GM12878 (cell line): ENCODE measurements around the gene DRC1. TPM values are rescaled to one million over a fixed set of nuclear protein-coding genes. Genes with fewer than 3 reads are reported as not detected.

Source experiments
- ATAC-seq: fragments of 200-7000 bp; cut with Tn5 transposase; 3 replicates; pipeline ENCODE4 v1.9.1; 2020; ENCODE audit warnings: mild to moderate bottlenecking, moderate library complexity
- BruUV-seq: library from RNA; stranded (reverse); fragments of 400-500 nt; replicated peaks from 2 replicates; lab custom pipeline; 2021; lab: Mats Ljungman, UMichigan
- CTCF ChIA-PET: fragments of 300-600 bp; sonication (Branson Sonifier 250); formaldehyde crosslinking; extraction: SDS; loops from one replicate; lab custom pipeline; 2021; ENCODE audit warnings: inconsistent platforms; lab: Yijun Ruan, JAX
- POLR2A ChIA-PET: fragments of 350-600 bp; formaldehyde crosslinking; extraction: SDS; loops from one replicate; lab custom pipeline; 2021; ENCODE audit warnings: inconsistent platforms; lab: Charles Lee
- RAD21 ChIA-PET: fragments of 300-600 bp; sonication (Branson Sonifier 250); formaldehyde crosslinking; loops from one replicate; lab custom pipeline; 2023; ENCODE audit warnings: antibody characterized with exemption; ENCODE audit not compliant: unreplicated experiment; lab: Charles Lee
- SMC1A ChIA-PET: fragments of 300-600 bp; sonication (Branson Sonifier 250); formaldehyde crosslinking; loops from one replicate; lab custom pipeline; 2023; ENCODE audit not compliant: unreplicated experiment, uncharacterized antibody; lab: Charles Lee
- DNase-seq: peaks from one replicate; pipeline ENCODE4 v3.0.0-alpha.2; 2011; ENCODE audit warnings: low read depth, low spot score
- FAIRE-seq: peaks from 3 replicates; lab custom pipeline; 2011; peaks lifted over from hg19 to GRCh38; lab: Jason Lieb, UNC
- H2AFZ ChIP-seq: 2 replicates; pipeline ENCODE4 v1.6.0; 2011; ENCODE audit warnings: low read depth, low read length, control low read depth; ENCODE audit not compliant: control insufficient read depth
- H3K27ac ChIP-seq: 2 replicates; pipeline ENCODE4 v1.5.1; 2011; ENCODE audit warnings: control low read depth; ENCODE audit not compliant: control insufficient read depth, insufficient read depth
- H3K27me3 ChIP-seq, 2 experiments: replicated peaks in 1 of 2; 2 replicates each; pipeline versions ENCODE4 v1.6.0 to v1.6.1; 2011; ENCODE audit warnings: low read length in 1 of 2; ENCODE audit not compliant: control insufficient read depth in 2 of 2, insufficient read depth in 2 of 2
- H3K36me3 ChIP-seq, 2 experiments: 2 replicates each; pipeline ENCODE4 v1.5.1; 2011; ENCODE audit warnings: low read length in 1 of 2; ENCODE audit not compliant: control insufficient read depth in 2 of 2, insufficient read depth in 2 of 2
- H3K4me1 ChIP-seq: 2 replicates; pipeline ENCODE4 v1.6.1; 2011; ENCODE audit warnings: mild to moderate bottlenecking, low read length, moderate library complexity, mixed read lengths; ENCODE audit not compliant: control insufficient read depth, insufficient read depth
- H3K4me2 ChIP-seq: 2 replicates; pipeline ENCODE4 v1.6.0; 2011; ENCODE audit warnings: control low read depth; ENCODE audit not compliant: control insufficient read depth, insufficient read depth
- H3K4me3 ChIP-seq: fragments of 200-600 bp; sonication (generic); 2 replicates; pipeline ENCODE4 v1.5.1; 2016
- H3K79me2 ChIP-seq: 2 replicates; pipeline ENCODE4 v1.6.0; 2011; ENCODE audit warnings: low read length; ENCODE audit not compliant: control insufficient read depth, insufficient read depth
- H3K9ac ChIP-seq: 2 replicates; pipeline ENCODE4 v1.8.0; 2011; ENCODE audit warnings: low read length, control low read depth, mixed read lengths; ENCODE audit not compliant: control insufficient read depth, insufficient read depth
- H3K9me3 ChIP-seq: replicated peaks from 3 replicates; pipeline ENCODE4 v1.5.1; 2011; ENCODE audit warnings: mild to moderate bottlenecking, low read length; ENCODE audit not compliant: control insufficient read depth, insufficient read depth
- H4K20me1 ChIP-seq: 2 replicates; pipeline ENCODE4 v1.6.0; 2011; ENCODE audit not compliant: control insufficient read depth, insufficient read depth
- CHD2 ChIP-seq: IDR thresholded peaks from 2 replicates; pipeline ENCODE4 v1.6.1; 2011; ENCODE audit warnings: low read depth, low read length, improper control_type of control experiment, borderline replicate concordance
- FOS ChIP-seq: IDR thresholded peaks from 3 replicates; pipeline ENCODE4 v1.6.1; 2011; ENCODE audit warnings: borderline replicate concordance; ENCODE audit not compliant: insufficient read length; ENCODE audit errors: extremely low read depth
- NFXL1 ChIP-seq: fragments of 450-650 bp; IDR thresholded peaks from 2 replicates; pipeline ENCODE4 v1.6.1; 2017; ENCODE audit warnings: antibody characterized with exemption, mild to moderate bottlenecking, borderline replicate concordance
- SPI1 ChIP-seq: IDR thresholded peaks from 2 replicates; pipeline ENCODE4 v1.6.1; 2011; ENCODE audit warnings: low read depth, mild to moderate bottlenecking, low read length, moderate library complexity, borderline replicate concordance; ENCODE audit not compliant: insufficient read depth
- ZNF274 ChIP-seq: IDR thresholded peaks from one replicate; pipeline ENCODE4 v1.8.0; 2011; ENCODE audit not compliant: insufficient read length, insufficient read depth
- ZNF384 ChIP-seq: IDR thresholded peaks from 2 replicates; pipeline ENCODE4 v1.6.1; 2012; ENCODE audit warnings: low read depth, mild to moderate bottlenecking, low read length, improper control_type of control experiment, borderline replicate concordance
- WGBS: methylation state at CpG from one replicate; pipeline ENCODE4 v1.1.6; 2016; ENCODE audit warnings: low lambda C conversion rate; ENCODE audit not compliant: insufficient replicate concordance, insufficient coverage; ENCODE audit errors: missing lambda C conversion rate; 5-methylcytosine and 5-hydroxymethylcytosine counted together
- in situ Hi-C: fragments of 300-500 bp; cut with MboI; formaldehyde crosslinking; loops from 9 replicates; pipeline ENCODE4 v1.14.3; 2018; ENCODE audit warnings: mixed read lengths
- intact Hi-C: fragments of 100-400 bp; cut with micrococcal nuclease; formaldehyde crosslinking; loops from one replicate; pipeline ENCODE4 v1.14.2; 2022; ENCODE audit not compliant: unreplicated experiment
- polyA plus RNA-seq, 11 experiments: library from polyadenylated mRNA; depleted of rRNA in 4 of 11; unstranded in 6 of 11; stranded (reverse) in 5 of 11; fragments of >200 nt; fragmentation: Nextera tagmentation in 4 of 11; fragmentation: Illumina TruSeq in 1 of 11; extraction: Ambion mirVana in 4 of 11; extraction: Trizol in 1 of 11; gene quantifications; 1 replicate in 1 of 11; 2 replicates in 10 of 11; pipeline versions ENCODE4 v1.2.1 to v1.2.3, GENCODE V29; 2011 to 2016; ENCODE audit warnings: inconsistent platforms in 2 of 11, missing spikeins in 2 of 11, low read depth in 1 of 11
- total RNA-seq, 4 experiments: library from RNA; depleted of rRNA in 3 of 4; stranded (reverse); fragments of >200 nt in 3 of 4; fragmentation: Illumina TruSeq in 1 of 4; extraction: Trizol in 1 of 4; gene quantifications; 2 replicates each; pipeline versions ENCODE4 v1.2.1 to v1.2.3, GENCODE V29; 2013 to 2021
- TF ChIP-seq, protein P1 (sequence below): fragments of 150-350 bp; IDR thresholded peaks from 2 replicates; pipeline ENCODE4 v1.6.1; 2016; ENCODE audit warnings: low read depth, low read length
- TF ChIP-seq, protein P2 (sequence below): IDR thresholded peaks from 2 replicates; pipeline ENCODE4 v1.6.1; 2012; ENCODE audit warnings: low read depth, low read length, improper control_type of control experiment
- TF ChIP-seq, protein P3 (sequence below): IDR thresholded peaks from 2 replicates; pipeline ENCODE4 v1.6.1; 2011; ENCODE audit warnings: mild to moderate bottlenecking, low read depth, low read length, moderate library complexity; ENCODE audit not compliant: insufficient replicate concordance
- TF ChIP-seq, protein P4 (sequence below): fragments of 450-650 bp; IDR thresholded peaks from 2 replicates; pipeline ENCODE4 v1.6.1; 2018; ENCODE audit warnings: borderline replicate concordance, mild to moderate bottlenecking; ENCODE audit not compliant: partially characterized antibody
- TF ChIP-seq, protein P5 (sequence below): fragments of 450-650 bp; formaldehyde crosslinking; IDR thresholded peaks from 2 replicates; pipeline ENCODE4 v1.5.0; 2022; ENCODE audit warnings: mild to moderate bottlenecking, missing genetic modification characterization

Gene DRC1
- total and polyA plus RNA-seq, 10 of the 15 experiments (the other 5 are each of a cell fraction or from before 2014, with no cell fraction given): 0.03 TPM; not detected in 9

DNA sequence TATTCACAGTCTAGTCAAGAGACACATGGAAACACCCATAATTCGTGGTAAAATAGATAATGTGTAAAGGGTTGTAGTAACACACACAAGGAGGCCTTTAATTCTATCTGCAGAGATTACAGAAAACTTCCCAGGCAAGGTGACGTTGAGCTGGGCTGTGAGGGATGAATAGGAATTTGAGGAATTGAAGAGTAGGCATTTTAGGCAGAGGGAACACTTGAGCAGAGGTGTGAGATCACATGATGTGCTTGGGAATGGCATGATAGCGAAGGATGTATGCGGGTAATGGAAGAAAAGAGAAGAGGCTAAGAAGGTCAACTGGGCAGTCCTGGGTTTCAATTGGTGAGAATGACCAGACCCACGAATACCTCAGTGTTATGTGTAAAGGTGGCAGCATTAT, 20.2 kb downstream of the DRC1 start:
- Histone ChIP-seq H3K4me1 (no peaks in the 10 kb centered on the region), H3K27ac (no peak overlapping the region), H2AFZ (no peak overlapping the region), H3K36me3 (no peaks in the 10 kb centered on the region), H3K4me2 (no peak overlapping the region), H4K20me1 (no peaks in the 10 kb centered on the region), H3K9me3 (no peaks in the 10 kb centered on the region), H3K27me3 (no peaks in the 10 kb centered on the region), H3K4me3 (no peak overlapping the region), H3K9ac (no peak overlapping the region), H3K79me2 (no peaks in the 10 kb centered on the region)
- RAD21 ChIA-PET: no interaction called here
- in situ Hi-C loops: no loop called here
- BruUV-seq: no TSS peak
- SMC1A ChIA-PET: no interaction called here
- CTCF ChIA-PET: no interaction called here
- no peak for DNase-seq
- intact Hi-C loops: no loop called here
- 51% methylated on average over 5 of the region's 5 CpGs for WGBS
- no peak for ATAC-seq
- FAIRE-seq: no peak
- POLR2A ChIA-PET: interaction anchor here (0.6 kb wide), 1 partner anchor 16 kb away, joined by 3 read pairs; no protein-coding TSS in a partner anchor
- TF ChIP-seq CHD2: no peak
- TF ChIP-seq ZNF274: no peak
- TF ChIP-seq, protein P1, sequence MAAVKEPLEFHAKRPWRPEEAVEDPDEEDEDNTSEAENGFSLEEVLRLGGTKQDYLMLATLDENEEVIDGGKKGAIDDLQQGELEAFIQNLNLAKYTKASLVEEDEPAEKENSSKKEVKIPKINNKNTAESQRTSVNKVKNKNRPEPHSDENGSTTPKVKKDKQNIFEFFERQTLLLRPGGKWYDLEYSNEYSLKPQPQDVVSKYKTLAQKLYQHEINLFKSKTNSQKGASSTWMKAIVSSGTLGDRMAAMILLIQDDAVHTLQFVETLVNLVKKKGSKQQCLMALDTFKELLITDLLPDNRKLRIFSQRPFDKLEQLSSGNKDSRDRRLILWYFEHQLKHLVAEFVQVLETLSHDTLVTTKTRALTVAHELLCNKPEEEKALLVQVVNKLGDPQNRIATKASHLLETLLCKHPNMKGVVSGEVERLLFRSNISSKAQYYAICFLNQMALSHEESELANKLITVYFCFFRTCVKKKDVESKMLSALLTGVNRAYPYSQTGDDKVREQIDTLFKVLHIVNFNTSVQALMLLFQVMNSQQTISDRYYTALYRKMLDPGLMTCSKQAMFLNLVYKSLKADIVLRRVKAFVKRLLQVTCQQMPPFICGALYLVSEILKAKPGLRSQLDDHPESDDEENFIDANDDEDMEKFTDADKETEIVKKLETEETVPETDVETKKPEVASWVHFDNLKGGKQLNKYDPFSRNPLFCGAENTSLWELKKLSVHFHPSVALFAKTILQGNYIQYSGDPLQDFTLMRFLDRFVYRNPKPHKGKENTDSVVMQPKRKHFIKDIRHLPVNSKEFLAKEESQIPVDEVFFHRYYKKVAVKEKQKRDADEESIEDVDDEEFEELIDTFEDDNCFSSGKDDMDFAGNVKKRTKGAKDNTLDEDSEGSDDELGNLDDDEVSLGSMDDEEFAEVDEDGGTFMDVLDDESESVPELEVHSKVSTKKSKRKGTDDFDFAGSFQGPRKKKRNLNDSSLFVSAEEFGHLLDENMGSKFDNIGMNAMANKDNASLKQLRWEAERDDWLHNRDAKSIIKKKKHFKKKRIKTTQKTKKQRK: no peak
- TF ChIP-seq, protein P2, sequence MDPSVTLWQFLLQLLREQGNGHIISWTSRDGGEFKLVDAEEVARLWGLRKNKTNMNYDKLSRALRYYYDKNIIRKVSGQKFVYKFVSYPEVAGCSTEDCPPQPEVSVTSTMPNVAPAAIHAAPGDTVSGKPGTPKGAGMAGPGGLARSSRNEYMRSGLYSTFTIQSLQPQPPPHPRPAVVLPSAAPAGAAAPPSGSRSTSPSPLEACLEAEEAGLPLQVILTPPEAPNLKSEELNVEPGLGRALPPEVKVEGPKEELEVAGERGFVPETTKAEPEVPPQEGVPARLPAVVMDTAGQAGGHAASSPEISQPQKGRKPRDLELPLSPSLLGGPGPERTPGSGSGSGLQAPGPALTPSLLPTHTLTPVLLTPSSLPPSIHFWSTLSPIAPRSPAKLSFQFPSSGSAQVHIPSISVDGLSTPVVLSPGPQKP: no peak
- TF ChIP-seq FOS: no peak
- TF ChIP-seq SPI1: no peak
- no peak for TF ChIP-seq NFXL1
- TF ChIP-seq ZNF384: no peak
- TF ChIP-seq, protein P3, sequence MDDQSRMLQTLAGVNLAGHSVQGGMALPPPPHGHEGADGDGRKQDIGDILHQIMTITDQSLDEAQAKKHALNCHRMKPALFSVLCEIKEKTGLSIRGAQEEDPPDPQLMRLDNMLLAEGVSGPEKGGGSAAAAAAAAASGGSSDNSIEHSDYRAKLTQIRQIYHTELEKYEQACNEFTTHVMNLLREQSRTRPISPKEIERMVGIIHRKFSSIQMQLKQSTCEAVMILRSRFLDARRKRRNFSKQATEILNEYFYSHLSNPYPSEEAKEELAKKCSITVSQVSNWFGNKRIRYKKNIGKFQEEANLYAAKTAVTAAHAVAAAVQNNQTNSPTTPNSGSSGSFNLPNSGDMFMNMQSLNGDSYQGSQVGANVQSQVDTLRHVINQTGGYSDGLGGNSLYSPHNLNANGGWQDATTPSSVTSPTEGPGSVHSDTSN: no peak
- TF ChIP-seq, protein P4, sequence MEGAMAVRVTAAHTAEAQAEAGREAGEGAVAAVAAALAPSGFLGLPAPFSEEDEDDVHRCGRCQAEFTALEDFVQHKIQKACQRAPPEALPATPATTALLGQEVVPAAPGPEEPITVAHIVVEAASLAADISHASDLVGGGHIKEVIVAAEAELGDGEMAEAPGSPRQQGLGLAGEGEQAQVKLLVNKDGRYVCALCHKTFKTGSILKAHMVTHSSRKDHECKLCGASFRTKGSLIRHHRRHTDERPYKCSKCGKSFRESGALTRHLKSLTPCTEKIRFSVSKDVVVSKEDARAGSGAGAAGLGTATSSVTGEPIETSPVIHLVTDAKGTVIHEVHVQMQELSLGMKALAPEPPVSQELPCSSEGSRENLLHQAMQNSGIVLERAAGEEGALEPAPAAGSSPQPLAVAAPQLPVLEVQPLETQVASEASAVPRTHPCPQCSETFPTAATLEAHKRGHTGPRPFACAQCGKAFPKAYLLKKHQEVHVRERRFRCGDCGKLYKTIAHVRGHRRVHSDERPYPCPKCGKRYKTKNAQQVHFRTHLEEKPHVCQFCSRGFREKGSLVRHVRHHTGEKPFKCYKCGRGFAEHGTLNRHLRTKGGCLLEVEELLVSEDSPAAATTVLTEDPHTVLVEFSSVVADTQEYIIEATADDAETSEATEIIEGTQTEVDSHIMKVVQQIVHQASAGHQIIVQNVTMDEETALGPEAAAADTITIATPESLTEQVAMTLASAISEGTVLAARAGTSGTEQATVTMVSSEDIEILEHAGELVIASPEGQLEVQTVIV: no peak
- TF ChIP-seq, protein P5, sequence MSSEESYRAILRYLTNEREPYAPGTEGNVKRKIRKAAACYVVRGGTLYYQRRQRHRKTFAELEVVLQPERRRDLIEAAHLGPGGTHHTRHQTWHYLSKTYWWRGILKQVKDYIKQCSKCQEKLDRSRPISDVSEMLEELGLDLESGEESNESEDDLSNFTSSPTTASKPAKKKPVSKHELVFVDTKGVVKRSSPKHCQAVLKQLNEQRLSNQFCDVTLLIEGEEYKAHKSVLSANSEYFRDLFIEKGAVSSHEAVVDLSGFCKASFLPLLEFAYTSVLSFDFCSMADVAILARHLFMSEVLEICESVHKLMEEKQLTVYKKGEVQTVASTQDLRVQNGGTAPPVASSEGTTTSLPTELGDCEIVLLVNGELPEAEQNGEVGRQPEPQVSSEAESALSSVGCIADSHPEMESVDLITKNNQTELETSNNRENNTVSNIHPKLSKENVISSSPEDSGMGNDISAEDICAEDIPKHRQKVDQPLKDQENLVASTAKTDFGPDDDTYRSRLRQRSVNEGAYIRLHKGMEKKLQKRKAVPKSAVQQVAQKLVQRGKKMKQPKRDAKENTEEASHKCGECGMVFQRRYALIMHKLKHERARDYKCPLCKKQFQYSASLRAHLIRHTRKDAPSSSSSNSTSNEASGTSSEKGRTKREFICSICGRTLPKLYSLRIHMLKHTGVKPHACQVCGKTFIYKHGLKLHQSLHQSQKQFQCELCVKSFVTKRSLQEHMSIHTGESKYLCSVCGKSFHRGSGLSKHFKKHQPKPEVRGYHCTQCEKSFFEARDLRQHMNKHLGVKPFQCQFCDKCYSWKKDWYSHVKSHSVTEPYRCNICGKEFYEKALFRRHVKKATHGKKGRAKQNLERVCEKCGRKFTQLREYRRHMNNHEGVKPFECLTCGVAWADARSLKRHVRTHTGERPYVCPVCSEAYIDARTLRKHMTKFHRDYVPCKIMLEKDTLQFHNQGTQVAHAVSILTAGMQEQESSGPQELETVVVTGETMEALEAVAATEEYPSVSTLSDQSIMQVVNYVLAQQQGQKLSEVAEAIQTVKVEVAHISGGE: no peak
